ENCODE data around the gene THSD4.

THSD4 gene

DNA sequence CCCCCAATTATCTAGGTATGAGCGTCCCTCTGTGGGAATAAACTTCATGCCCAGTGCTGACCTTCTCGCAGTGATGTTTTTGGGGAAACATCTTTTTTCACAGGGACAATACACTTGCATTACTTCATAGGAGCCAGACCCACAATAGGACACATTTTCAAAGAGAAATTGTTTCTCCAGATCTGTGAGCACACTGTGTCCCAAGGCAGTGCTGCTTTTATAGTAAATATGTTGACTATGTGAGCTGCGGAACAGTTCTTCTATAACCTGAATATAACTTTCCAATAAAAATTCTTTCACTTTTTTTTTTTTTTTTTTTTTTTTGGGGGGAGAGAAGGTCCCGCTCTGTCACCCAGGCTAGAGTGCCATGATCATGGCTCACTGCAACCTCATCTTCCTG lies 17.4 kb upstream of the THSD4 start:
- DNase-seq (ENCODE audit: low read depth) = no peak

DNA sequence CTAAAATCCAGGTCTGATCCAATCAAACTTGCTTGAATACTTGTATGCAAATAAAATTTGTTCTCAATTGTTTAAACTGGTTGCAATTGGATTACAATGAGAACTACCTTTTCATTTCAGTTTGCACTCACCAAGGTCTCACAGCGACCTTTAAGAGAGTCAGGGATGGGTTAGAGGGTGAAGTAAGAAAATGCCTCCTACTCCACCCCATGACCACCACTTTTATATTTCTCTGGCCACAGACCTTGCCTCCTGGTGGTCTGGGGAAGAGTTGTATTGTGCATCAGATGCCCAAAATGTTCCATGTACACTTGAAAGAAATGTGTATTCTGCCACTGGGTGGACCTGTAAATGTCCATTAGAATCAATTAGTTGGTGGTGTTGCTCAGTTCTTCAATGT lies 16.4 kb upstream of the THSD4 start:
- no peak for DNase-seq (ENCODE audit: low read depth)

DNA sequence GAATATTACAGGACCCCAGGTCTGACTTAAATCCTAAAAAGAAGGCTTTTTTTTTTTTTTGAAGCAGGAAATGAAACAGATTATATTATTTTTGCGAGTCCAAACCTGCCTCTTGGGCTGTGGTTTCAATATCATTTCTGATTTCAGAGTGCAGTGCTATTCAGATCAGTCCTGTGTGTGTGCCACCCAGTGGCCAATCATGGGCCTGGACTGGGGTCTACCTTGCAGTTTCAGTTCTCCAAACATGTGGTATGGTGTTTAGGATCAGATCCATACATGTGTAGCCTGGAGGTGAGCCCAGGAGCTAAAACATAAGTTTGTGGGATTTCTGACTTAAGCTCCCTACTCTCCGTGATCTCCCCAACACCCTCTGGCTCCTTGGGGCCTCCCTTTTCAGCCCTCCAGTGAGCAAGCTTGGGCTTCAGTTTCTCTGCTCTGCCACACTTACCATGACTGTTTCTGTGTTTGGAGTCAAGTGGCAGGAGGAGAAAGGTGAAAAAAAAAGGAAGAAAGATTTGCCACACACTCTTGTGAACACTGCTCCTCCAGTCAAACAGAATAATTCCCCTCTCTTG lies 12.1 kb upstream of the THSD4 start:
- DNase-seq (ENCODE audit: low read depth) = no peak

DNA sequence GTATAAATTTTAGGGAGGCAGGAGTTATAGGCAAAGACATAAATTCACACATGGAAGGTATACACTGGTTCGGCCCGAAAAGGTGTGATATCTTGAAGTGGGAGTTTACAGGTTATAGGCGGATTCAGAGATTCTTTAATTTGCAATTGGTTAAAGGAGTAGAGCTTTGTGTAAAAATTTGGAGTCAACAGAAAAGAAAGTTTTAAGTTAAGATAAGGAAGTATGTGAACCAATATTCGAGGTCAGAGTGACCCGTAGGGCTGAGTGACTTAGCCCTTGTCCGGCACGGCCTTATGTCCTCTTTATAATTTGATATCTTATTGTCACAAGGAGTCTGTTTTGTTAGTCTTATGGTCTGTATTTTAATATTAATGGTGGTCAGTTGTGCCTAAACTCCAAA lies 10.6 kb upstream of the THSD4 start:
- DNase-seq (ENCODE audit: low read depth) = no peak

DNA sequence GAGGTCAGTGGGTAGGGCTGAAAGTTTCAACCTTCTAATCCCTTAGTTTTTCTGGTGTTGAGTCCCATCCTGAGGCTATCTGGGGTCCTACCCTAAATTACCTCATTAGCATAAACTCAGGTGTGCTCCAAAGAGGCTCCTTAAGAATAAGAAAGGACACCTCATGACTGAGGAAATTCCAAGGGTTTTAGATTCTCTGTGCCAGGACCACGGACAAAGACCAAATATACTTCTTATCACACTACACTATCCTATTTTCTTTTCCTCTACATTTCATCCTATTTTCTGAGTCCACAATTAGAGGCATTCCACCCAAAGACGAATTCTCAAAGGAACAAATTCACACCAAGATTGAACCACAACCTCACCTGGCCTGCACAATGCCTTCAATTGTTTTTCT lies 9.8 kb upstream of the THSD4 start:
- no peak for DNase-seq (ENCODE audit: low read depth)

DNA sequence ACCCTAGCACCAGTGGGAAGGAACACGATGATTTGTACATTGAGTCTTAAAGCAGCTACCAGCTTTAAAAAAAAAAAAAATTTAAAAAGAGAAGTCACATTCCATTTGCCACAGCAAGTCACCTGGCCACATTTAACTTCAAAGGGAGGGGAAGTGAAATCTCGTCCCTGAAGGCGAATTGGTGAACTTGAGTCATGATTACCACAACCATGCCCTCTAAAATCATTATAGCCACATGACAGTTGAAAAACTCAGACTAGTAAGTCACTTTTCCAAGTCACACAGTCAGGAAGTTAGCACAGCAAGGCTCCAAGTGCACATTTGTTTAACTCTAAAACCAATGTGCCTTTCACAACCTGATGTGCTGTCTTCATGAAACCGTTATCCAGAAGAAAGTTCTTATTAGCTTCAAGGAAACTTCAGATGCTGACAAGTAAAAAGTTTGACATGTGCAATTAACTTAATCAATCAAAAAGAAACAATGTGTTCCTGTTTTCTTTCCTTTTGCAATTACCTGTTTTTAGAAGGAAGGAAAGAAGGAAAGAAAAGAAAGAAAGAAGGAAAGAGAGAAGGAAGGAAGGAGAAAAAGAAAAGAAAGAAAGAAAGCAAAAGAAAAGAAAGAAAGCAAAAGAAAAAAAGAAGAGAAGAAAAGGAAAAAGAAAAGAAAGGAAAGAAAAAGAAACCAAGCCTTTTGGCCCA lies 8.3 kb upstream of the THSD4 start:
- no peak for DNase-seq (ENCODE audit: low read depth)

DNA sequence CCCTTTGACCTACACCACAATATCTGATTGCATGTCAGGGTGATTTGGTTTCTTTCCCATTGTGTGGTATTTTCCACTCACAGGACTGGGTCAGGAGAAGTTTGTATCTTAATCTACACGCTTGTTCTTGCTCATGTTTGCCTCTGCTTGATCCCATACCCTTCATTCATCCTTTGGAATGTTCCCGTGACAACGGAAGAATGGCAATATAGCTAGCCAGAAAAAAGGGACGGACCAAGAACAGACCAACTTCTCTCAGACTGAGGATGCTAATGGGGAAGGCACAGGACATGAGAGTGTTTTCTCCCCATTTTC lies 7.8 kb upstream of the THSD4 start:
- no peak for DNase-seq (ENCODE audit: low read depth)

DNA sequence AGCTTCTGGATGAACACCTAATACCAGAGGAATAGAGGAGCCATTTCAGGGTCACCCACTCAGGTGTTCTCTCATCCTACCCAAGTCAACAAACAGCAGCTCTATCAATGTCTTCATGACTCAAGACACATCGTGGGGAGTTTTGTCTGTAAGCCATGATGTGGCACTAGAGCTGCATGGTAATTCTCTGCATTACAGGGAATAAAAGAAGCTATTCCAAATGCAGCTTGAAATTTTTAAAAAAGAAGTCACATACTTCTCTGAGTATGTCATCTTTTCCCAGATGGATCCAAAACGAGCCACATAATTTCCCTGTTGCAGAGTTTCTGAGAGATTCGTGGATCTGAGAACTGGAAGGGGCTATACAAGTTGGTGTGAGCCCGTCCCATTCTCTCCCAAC lies 6.1 kb upstream of the THSD4 start:
- DNase-seq (ENCODE audit: low read depth) = no peak

DNA sequence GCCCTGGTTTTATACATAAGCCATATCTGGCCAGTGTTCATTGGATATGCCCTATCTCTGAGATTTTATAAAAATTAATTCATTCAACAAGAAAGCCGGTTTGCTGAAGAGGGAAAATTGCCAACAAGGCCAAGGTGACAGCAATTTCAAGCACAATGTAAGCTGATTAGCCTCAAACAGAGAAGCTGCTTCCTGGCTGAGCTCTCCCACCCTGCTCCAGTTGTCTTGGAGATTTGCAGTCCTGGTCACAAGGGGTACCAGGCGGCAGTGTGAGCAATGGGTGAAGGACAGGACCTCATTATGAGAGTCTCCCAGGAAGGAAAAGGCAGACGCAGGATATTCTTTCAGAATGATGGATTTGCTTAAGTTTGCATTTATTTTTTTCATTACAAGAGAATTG lies 5.4 kb upstream of the THSD4 start:
- no peak for DNase-seq (ENCODE audit: low read depth)

DNA sequence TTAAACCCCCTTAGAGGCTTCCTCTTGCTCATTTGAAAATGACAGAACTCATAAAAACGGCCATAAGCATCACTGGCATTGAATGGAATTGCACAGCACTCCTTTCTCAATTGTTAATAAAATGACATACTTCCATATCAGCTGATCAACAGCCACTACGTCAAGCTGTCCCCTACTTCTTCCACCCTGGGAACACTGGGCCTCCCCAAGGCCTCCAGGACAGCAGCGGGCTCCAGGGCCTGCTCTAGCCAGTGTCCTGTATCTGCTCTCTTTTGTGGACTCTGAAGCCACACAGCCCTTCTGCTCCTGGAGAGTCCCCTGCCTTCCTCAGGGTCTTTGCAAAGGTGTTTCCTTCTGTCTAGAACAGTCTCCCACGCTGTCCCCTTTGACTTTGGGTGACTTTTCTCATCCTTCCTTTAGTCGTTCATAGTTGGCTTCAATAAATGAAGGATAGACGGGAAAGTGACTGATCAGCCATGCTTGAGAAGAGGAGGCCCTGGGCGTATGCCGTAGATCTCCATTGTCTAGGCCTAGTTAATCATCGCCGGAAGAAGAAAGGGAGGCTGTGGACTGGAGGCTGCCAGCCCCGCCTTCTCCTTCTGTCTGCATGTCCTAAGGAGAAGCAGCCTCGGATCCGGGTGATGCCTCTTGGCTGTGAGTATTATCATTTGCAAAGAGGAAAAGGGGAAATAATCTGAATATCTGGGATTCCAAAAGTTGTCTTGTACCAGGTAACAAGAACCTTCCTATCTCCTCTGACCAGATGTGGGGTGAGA lies 4.7 kb upstream of the THSD4 start:
- DNase-seq (ENCODE audit: low read depth) = no peak

DNA sequence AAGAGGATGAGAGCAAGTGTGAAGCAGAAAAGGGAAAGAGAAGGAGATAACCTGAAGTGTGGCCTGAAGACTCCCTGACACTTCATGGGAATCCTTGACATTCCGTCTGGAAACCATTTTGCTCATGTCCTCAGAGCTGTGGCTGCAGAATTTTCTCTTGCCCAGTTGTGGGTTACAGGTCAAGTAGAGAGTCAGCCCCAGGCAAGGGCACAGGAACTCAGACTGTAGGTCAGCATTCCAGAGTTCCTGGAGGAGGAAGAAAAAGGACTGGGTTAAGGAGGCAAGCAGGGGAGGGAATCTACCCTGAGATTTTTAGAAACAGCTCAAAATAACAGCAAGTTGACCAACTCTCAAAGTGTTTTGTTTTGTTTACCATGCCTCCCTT lies 4.1 kb upstream of the THSD4 start:
- DNase-seq (ENCODE audit: low read depth) = no peak

DNA sequence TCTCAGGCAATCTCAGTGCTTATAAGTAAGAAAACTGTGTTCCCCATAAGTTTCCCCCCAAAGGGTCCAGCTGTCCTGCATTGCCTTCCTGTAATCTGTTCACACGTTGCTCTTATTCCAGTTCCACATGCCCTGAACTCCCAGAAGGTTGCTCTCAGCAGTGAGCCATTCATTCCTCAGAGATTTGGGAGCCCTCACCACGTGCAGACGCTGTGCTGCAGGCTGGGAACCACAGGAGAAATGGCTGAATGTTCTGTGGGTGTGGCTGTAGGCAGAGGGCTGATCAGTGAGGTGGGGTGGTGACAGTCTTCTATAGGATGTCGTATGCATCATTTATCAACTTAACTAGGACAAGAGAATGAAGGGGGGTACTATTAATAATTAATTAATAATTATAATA lies 3.3 kb upstream of the THSD4 start:
- DNase-seq (ENCODE audit: low read depth) = no peak

DNA sequence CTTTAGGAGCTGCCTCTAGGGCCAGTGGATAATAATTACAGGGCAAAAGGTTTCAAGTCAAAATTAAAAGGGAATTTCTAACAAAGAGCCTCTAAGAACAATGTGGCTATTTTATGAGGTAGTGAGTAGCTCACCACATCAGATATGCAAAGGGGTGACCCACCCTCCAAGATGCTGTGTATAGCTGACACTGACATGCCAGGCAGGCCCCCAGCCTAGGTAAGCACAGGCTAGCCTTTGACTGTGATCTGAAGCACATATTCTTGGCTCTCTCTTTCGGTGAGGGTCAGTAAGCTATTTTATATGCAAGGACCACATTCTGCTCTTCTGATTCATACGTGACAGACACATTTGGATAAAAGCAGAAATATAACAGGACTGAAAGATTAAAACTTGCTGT lies 2.8 kb upstream of the THSD4 start:
- DNase-seq (ENCODE audit: low read depth) = no peak

DNA sequence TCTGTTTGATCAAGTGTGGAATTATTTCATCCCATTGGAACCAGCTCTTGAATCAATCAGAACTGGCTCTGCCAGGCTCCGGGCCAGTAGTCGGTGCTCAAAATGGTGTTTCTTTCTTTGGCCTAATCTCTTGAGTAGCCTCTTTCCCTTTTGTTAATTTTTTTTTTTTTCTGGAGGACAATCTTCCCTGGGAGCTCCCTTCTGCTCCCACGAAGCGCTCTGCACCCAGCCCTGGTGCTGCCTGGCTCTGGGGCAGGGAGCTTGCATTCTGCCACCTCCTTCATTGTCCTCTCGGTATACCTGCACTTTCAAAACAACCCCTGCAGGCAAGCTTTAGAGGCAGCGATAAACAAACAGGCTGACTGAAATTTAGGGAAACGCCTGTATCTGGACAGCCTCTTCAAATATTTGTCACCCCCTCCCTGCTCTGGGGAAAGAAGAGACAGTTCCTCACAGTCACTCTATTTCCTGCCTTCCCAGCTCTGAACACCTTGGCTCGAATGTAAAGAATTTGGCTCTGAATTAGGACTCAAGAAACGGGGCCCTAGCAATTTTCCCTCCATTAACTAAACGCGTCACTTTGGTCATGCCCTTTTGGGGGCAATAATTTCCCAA lies 1.1 kb upstream of the THSD4 start:
- DNase-seq (ENCODE audit: low read depth) = no peak

DNA sequence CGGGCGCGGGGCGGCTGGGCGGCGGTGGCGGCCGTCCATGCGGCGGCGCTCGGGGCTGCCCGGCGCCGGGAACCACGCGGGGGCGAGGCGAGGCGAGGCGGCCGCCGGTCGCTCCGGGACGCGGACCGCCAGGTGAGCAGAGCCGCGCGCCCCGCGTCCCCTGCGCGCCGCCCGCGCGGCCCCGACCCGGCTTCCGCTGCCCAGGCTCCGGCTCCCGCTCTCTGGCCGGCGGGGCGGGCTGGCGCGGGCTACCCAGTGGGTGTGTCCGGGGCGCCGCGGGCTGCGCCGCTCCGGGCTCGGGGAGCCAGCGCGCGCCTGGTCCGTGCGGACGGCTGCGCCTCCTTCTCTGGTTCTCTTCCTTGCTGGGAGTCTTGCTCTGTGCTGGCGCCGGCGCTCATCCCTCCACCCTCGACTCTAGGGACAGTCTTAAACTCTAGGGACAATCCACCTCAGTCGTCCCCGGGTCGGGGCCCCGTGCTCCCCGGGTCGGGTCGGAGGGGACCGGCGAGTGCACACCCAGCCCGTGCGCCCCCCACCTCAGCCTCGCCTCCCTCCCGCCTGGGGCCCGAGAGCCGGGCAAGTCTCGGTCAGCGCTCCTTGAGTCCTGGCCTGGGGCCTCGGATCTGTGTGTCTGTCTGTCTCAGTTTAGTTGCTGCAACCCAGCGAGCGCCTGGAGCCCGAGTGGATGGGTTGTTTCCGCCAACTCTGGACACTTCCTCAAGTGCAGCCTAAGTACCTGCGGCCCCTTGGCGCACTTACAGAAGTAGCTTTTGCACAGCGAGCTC lies 488 bp downstream of the THSD4 start:
- DNase-seq (ENCODE audit: low read depth) = no peak

DNA sequence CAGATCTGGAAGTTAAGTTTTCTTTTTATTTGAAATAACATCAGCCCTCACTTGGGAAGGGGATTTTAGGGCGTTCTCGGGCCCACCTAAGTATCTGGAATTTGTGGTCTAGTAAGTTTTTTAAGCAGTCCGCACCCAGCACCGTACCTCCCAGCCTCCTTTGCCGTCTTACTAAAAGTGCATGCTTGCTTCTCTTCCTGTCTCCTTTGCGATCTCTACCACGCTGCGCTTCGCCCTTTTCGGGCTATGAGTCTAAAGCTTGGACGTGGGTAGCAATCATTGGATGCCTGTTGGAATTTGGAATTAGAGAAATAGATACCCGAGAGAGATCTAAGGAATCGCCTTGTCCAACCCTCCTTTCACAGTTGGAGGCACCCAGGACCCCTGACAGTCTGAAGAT lies 1.1 kb downstream of the THSD4 start:
- no peak for DNase-seq (ENCODE audit: low read depth)

DNA sequence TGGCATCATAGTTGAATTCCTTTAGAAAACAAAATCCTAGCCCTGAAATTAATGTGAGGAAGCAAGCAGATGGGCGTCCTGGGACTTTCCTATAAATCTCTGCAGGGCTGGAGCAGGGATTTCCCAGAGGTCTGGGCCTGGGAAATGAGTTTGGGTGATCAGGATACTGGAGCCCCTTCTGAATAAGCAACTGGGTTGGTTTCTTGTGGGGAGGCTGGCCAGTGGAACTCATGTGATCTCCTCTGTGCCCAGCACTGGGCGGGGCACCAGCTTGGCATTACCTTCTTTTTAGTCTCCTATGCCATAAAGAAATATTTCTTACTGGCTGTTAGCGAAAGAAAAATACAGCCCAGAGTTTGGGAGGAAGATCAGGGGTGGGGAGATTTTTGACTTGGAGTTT lies 1.7 kb downstream of the THSD4 start:
- no peak for DNase-seq (ENCODE audit: low read depth)

DNA sequence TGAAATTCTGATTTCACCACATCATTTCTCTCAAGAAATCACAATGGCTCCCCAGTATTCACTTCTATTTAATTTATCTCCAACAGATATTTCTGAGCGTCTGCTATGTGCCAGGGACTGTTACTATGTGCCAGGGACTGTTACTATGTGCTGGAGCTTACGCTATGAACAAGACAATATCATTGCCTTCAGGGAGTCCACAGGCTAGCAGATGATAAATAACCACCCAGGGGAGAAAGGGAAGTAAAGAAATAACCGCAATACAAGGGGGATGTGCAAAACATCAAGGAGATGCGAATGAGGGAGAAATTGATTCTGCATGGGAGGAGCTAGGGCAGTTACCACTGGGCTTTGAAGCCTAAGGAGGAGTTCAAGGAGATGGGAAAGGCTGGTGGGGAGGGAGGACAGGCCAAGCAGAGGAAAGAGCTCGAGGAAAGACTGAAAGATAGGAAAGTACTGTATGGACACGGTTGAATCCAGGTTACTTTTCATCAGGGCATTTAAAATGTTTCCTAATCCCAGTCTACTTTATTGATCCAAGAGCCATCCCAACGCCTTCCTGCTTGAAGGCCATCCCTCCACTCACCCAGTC lies 2.5 kb downstream of the THSD4 start:
- no peak for DNase-seq (ENCODE audit: low read depth)

DNA sequence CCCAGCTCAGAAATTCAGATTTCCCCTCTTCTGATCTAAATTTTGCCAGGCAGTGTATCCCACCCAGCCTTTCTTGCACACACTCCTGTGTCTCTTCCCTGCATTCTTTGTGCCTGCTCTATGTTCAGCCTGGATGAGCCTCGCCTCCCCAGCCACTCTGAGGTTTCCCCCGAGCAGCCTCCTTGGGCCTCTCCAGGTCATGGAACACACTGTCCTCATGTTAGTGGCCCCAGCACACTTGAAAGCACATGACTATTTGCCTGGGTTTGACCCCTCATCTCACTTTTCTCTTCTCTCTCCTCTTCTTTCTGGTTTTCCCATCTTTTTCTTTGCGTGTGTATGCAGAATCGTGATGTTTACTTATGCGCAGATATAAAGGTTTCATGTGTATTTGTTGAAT lies 3.1 kb downstream of the THSD4 start:
- DNase-seq (ENCODE audit: low read depth) = no peak

DNA sequence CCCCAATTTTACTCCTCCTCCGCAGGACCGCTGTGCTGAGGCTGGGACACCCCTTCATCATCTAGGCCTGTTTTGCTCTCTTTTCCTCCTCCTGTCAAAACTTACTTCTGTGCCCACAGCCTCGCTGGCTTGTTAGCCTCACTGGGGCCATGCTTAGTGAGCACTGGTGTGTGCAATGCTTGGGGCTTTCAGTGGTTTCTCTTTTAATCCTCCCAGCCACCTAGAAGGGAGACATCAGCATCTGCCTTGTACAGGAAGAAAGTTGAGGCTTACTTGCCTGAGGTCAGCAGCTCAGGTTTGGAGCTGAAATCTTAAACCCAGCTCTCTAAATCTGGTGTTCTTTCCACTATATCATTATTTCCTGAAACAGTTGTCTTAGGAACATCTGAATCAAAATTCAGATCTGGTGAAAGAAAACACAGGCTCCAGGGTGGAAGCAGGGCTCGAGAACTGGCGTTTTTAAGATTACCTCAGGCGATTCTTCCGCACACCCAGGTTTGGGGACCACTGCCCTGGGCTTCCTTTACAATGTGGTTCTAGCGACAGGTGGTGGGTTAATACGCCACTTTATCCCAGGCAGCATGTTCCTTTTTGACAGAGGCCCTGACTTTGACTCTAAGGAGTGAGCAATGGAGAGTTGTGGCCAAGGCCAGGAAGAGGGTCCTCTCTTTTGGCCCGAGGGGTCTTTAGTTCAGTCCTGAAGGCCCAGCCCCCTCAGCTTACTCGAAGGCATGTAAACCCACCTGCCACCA lies 3.8 kb downstream of the THSD4 start:
- no peak for DNase-seq (ENCODE audit: low read depth)

DNA sequence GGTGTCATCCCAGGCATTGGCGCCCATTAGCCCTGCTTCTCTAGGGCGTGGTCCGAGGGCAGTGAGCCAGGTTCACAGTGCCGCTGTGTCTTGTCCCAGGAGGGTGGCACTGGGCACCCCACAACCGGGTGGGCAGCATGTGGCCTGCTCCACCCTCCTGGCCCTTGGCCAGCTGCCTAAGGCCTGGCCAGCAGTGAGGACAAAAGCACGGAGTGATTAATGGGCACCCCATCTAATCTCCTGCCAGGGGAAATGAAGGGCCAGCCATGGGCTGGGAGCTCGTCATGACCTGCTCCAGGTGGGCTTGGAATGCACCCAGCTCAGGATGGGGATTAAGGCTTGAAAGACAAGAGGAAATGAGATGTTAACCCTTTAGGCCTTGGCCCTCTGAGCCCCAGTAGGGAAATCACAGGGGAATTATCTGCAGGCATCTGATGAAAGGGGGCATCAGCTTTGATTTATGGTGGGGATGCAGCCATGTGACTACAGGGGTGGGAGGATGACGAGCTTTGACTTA lies 5.2 kb downstream of the THSD4 start:
- no peak for DNase-seq (ENCODE audit: low read depth)
